HG02943 (cell line): ENCODE results near the gene IL19.
"Not testable (repeated sequence)": the region's sequence is repeated elsewhere in the genome, so short reads cannot be mapped to it uniquely, and the experiment has no call there.

ENCODE experiments used
- ATAC-seq: cut with Tn5 transposase; IDR thresholded peaks from one replicate; pipeline ENCODE4 v1.9.1; 2021; ENCODE audit warnings: mild to moderate bottlenecking, low read depth, moderate library complexity; ENCODE audit not compliant: unreplicated experiment

Gene IL19

DNA sequence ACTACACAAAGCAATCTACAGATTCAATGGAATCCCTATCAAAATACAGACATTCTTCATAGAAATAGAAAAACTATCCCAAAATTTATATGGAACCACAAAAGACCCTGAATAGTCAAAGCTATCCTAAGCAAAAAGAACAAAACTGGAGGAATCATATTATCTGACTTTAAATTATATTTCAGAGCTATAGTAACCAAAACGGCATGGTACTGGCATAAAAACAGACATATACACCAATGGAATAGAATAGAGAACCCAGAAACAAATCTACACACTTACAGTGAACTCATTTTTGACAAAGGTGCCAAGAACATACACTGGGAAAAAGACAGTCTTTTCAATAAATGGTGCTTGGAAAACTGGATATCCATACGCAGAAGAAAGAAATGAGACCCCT, 82.1 kb downstream of the IL19 start:
- not testable (repeated sequence) for ATAC-seq

DNA sequence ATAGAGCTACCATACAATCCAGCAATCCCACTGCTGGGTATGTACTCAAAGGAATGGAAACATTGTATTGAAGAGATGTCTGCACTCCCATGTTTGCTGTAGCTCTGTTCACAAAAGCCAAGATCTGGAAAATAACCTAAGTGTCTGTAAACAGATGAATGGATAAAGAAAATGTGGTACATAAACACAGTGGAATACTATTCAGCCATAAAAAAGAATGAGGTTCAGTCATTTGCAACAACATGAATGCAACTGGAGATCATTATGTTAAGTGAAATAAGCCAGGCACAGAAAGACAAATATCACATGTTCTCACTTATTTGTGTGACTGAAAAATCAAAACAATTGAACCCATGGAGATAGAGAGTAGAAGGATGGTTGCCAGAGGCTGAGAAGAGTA, 83.1 kb downstream of the IL19 start:
- ATAC-seq, result not testable (repeated sequence)

DNA sequence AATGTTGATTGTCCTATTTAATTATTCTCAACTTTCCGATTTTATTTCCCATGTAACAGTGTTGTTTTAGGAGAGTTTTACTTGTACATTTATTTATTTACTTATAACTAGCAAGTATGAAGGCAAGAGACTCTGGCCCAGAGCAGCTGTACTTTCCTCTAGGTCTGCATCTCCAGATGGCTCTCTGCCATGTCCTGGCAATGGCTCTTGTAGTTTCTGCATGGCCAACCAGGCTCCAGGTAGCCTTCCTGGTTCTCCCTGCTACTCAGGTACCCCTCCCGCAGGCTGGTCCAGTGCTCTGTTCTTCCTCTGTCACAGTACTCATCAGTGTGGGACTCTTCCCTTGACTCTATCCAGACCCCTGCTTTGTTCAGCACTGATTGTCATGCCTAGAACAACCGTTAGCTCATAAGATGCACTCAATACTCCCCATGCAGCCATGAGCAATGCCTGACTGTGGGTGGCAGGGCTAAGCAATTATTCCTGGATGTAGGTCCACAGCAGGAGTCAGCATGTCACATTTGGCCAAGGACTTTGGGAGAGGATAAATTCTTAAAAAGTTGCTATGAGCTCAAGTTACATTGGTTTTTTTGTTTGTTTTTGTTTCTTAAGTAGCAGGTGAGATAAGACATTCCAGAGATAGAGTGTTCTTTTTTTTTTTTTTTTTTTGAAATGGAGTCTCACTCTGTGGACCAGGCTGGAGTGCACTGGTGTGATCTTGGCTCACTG, 84.0 kb downstream of the IL19 start:
- ATAC-seq, result no peak

GRCh38 chr1:206855859-206856258, 85.3 kb downstream of the IL19 start:
- no peak for ATAC-seq

GRCh38 chr1:206856674-206857464, 86.3 kb downstream of the IL19 start:
- ATAC-seq, result no peak

- no peak for ATAC-seq
Observed at GRCh38 chr1:206859082-206859521, 88.5 kb downstream of the IL19 start.

GRCh38 chr1:206860165-206860564, 89.6 kb downstream of the IL19 start:
- ATAC-seq, result no peak

- no peak for ATAC-seq
Observed at GRCh38 chr1:206863266-206863665, 92.7 kb downstream of the IL19 start.

DNA sequence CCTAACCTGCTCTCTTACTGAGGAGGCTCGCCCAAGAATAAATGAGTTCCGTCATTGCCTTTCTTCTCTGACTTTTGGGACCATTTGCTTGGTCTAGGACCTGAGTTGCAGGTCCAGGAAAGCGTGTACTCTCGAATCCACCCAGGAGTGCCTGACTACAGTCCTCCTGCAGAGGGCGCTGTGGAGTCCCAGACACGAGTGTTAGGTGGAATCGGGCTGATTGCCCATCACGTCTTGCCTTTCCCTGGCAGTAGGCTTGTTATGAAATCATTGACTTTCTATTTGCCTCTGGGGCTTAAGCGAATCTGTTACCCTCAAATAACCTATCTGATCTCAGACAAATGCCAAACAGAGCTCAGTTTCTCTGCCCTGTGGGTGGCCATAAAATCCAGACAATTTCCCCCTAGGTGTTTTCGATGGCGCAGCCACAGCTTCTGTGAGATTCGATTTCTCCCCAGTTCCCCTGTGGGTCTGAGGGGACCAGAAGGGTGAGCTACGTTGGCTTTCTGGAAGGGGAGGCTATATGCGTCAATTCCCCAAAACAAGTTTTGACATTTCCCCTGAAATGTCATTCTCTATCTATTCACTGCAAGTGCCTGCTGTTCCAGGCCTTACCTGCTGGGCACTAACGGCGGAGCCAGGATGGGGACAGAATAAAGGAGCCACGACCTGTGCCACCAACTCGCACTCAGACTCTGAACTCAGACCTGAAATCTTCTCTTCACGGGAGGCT, 94.5 kb downstream of the IL19 start, which contains the start of gene IL20:
Gene IL20 (plus strand): TSS at position 685 of the 733 bp plus-strand sequence. CDS start 230 bp downstream, outside the sequence.
- no peak for ATAC-seq

DNA sequence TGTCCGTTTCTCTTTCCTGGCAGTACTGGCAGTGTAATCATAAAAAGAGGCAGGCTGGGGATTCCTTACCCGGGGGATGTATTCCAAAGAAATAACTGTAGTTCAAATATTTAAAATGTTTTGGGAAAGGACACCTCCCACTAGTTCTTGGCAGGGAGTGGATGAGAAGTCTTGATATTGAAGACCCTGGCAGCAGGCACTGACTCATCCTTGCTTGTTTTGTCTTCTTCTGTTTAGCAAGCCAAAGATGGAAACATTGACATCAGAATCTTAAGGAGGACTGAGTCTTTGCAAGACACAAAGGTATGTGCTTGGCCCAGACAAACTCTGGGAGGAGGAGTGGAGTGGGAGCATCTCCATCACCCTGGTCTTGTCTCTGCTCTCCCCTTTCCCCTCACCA, 95.5 kb downstream of the IL19 start:
- ATAC-seq, result no peak

GRCh38 chr1:206867239-206867638, 96.7 kb downstream of the IL19 start:
- no peak for ATAC-seq

DNA sequence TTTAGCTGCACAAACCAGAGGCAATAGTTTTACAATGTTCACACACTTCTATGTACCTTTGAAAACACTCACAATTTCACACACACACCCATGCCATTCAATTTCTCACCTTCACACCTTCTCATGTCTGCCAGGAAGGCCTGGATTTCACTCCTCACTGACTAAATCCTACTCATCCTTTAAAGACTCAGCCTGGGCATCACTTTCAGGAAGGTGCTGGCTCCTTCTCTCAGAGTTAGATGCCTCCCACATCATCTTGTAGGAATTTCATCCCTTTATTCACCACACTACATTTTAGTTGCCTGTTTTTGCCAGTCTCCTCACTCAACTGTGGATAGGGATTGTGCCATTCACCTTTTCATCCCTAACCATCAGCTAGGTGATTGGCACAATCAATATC, 97.1 kb downstream of the IL19 start:
- ATAC-seq, result no peak

DNA sequence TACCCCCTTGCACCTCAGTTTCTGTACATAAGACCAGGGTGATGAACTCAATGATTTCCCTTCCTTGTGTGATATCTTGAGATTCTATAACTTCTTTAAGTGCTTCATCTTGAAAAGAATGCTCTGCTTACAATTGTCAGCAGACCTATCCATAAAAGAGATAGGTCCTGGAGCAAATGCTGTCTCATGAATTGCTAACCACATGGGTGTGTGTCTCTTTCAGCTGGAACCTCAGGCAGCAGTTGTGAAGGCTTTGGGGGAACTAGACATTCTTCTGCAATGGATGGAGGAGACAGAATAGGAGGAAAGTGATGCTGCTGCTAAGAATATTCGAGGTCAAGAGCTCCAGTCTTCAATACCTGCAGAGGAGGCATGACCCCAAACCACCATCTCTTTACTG, 97.7 kb downstream of the IL19 start:
- ATAC-seq, result no peak

GRCh38 chr1:206872139-206872538, 101.6 kb downstream of the IL19 start:
- no peak for ATAC-seq

GRCh38 chr1:206873603-206874188, 103.1 kb downstream of the IL19 start:
- ATAC-seq, result no peak

GRCh38 chr1:206875752-206876377, 105.3 kb downstream of the IL19 start:
- no peak for ATAC-seq

DNA sequence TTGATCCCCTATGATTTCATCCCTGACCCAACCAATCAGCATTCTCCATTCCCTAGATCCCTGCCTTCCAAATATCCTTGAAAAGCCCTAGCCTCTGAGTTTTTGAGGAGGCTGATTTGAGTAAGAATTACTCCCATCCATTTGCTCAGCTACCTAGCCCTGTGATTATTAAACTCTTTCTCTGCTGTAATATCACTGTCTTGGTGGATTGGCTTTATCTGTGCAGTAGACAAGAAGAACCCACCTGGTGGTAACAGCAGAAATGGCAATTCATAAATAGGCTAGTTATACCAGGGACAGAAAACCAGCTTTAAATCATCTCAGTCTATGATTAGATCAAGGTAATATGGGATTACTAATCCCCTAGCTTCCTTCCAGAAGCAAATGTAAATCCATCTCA, 107.9 kb downstream of the IL19 start:
- ATAC-seq, result no peak

DNA sequence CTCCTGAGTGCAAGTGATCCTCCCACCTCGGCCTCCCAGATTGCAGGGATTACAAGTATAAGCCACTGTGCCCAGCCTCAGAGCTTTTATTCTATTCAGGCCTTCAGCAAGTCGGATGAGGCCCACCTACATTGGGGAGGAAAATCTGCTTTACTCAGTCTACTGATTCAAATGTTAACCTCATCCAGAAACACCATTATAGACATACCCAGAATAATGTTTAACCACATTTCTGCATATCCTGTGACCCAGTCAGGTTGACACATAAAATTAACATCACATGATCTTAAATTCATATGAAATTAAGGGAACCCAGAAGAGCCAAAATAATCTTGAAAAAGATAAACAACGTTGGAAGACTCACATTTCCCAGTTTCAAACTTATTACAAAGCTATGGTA, 109.7 kb downstream of the IL19 start:
- no peak for ATAC-seq

DNA sequence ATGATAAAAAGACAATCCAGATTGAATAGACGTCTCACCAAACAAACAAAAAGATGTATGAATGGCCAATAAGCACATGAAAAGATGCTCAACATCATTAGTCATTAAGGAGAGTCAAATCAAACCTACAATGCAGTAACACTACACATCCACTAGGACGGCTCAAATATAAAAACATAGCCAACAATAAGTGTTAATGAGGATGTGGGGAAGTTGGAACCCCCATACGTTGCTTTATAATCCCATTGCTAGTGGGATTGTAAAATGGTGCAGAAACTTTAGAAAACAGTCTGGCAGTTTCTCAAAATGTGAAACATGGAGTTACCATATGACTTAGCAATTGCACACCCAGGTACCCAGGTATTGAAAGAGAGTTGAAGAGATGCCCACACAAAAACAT, 112.0 kb downstream of the IL19 start:
- no peak for ATAC-seq

DNA sequence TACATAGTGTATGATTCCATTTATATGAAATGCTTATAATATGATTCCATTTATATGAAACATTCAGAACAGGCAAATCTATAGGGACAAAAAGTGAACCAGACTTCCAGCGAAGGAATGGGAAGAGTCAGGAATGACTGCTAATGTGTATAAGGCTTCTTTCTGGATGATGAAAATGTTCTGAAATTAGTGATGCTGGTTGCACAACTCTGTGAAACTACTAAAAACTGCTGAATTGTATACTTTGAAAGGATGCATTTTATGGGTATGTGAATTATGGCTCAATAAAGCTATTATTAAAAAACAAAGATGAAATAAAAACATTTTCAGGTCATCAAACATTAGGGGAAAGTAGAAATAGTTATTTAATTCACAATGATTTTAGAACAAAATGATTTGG, 112.6 kb downstream of the IL19 start:
- ATAC-seq, result no peak
